Measurements from ENCODE around the gene NELL1.
A peak's percentile ranks its signal among the peaks of the same experiment; 100 is the strongest.

The NELL1 gene

GRCh38 chr11:20634044-20634443 is 35.3 kb upstream of the NELL1 start:
- Histone ChIP-seq H3K9me2 (replicated peaks; ENCODE audit: low read depth, low read length) (no peaks in the 10 kb centered on the region), H3K4me2 (ENCODE audit: low read depth, low read length, poor library complexity, severe bottlenecking) (no peak overlapping the region), H3K36me3 (ENCODE audit: insufficient read depth, low read length) (no peaks in the 10 kb centered on the region), H3K4me3 (ENCODE audit: low read length, poor library complexity, severe bottlenecking) (no peak overlapping the region), H3K4me1 (ENCODE audit: insufficient read depth, low read length, poor library complexity, severe bottlenecking) (no peaks in the 10 kb centered on the region), H3K79me2 (ENCODE audit: insufficient read depth, low read length) (no peaks in the 10 kb centered on the region), H3F3A (ENCODE audit: low read depth) (no peaks in the 10 kb centered on the region), H4K20me1 (ENCODE audit: insufficient read depth, low read length, poor library complexity, severe bottlenecking) (no peaks in the 10 kb centered on the region), H3K9ac (ENCODE audit: low read depth, low read length, poor library complexity, severe bottlenecking) (no peak overlapping the region), H3K27me3 (ENCODE audit: insufficient read depth, low read length, poor library complexity, severe bottlenecking) (no peaks in the 10 kb centered on the region), H3K9me3 (ENCODE audit: insufficient read depth, low read depth, low read length) (no peaks in the 10 kb centered on the region), H2AFZ (ENCODE audit: low read length) (no peak overlapping the region)
- TF ChIP-seq EZH2phosphoT487 (IDR thresholded peaks at IDR 0.05; ENCODE audit: borderline replicate concordance) = no peak
- TF ChIP-seq, protein P1, sequence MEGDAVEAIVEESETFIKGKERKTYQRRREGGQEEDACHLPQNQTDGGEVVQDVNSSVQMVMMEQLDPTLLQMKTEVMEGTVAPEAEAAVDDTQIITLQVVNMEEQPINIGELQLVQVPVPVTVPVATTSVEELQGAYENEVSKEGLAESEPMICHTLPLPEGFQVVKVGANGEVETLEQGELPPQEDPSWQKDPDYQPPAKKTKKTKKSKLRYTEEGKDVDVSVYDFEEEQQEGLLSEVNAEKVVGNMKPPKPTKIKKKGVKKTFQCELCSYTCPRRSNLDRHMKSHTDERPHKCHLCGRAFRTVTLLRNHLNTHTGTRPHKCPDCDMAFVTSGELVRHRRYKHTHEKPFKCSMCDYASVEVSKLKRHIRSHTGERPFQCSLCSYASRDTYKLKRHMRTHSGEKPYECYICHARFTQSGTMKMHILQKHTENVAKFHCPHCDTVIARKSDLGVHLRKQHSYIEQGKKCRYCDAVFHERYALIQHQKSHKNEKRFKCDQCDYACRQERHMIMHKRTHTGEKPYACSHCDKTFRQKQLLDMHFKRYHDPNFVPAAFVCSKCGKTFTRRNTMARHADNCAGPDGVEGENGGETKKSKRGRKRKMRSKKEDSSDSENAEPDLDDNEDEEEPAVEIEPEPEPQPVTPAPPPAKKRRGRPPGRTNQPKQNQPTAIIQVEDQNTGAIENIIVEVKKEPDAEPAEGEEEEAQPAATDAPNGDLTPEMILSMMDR (conservative IDR thresholded peaks at IDR 0.05; ENCODE audit: low read length) = 0 out of 2 replicates have a peak, but pooled peaks have one; percentile 8

DNA sequence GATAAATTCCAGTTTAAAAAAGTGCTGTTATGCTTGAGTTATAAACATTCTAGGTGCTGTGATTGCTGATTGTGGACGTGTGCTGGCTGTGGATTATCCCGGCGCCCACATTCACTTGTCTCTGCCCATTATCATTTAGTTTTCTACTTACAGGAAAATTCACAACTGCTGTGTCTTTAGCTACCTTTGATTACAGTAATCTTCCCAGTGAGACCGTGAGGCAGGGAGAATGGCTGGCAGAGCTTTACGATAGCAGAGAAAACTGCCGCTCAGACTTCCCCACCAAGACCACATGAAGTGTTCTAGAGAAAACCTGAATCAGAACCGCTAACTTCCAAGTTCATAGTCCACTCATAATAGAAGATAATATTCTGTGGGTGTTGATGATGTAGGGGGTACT is 34.6 kb upstream of the NELL1 start:
- Histone ChIP-seq H3K4me1 (ENCODE audit: insufficient read depth, low read length, poor library complexity, severe bottlenecking) (no peaks in the 10 kb centered on the region), H3K4me2 (ENCODE audit: low read depth, low read length, poor library complexity, severe bottlenecking) (no peak overlapping the region), H3K9me2 (replicated peaks; ENCODE audit: low read depth, low read length) (no peaks in the 10 kb centered on the region), H3K36me3 (ENCODE audit: insufficient read depth, low read length) (no peaks in the 10 kb centered on the region), H3K9me3 (ENCODE audit: insufficient read depth, low read depth, low read length) (no peaks in the 10 kb centered on the region), H3K9ac (ENCODE audit: low read depth, low read length, poor library complexity, severe bottlenecking) (no peak overlapping the region), H3F3A (ENCODE audit: low read depth) (no peaks in the 10 kb centered on the region), H2AFZ (ENCODE audit: low read length) (no peak overlapping the region), H3K4me3 (ENCODE audit: low read length, poor library complexity, severe bottlenecking) (no peak overlapping the region), H3K27me3 (ENCODE audit: insufficient read depth, low read length, poor library complexity, severe bottlenecking) (no peaks in the 10 kb centered on the region), H4K20me1 (ENCODE audit: insufficient read depth, low read length, poor library complexity, severe bottlenecking) (no peaks in the 10 kb centered on the region), H3K79me2 (ENCODE audit: insufficient read depth, low read length) (no peaks in the 10 kb centered on the region)
- TF ChIP-seq EZH2phosphoT487 (IDR thresholded peaks at IDR 0.05; ENCODE audit: borderline replicate concordance) = no peak
- TF ChIP-seq, protein P1 (conservative IDR thresholded peaks at IDR 0.05; ENCODE audit: low read length) = no peak

GRCh38 chr11:20638074-20638473 is 31.3 kb upstream of the NELL1 start:
- no peaks in the 10 kb centered on the region for H3K9me2 ChIP-seq (replicated peaks; ENCODE audit: low read depth, low read length)
- H3K4me2 ChIP-seq (ENCODE audit: low read depth, low read length, poor library complexity, severe bottlenecking) = no peak overlapping the region
- H3K79me2 ChIP-seq (ENCODE audit: insufficient read depth, low read length) = no peaks in the 10 kb centered on the region
- H3K27me3 ChIP-seq (ENCODE audit: insufficient read depth, low read length, poor library complexity, severe bottlenecking) = no peaks in the 10 kb centered on the region
- no peaks in the 10 kb centered on the region for H3K4me1 ChIP-seq (ENCODE audit: insufficient read depth, low read length, poor library complexity, severe bottlenecking)
- H3K4me3 ChIP-seq (ENCODE audit: low read length, poor library complexity, severe bottlenecking) = no peak overlapping the region
- H4K20me1 ChIP-seq (ENCODE audit: insufficient read depth, low read length, poor library complexity, severe bottlenecking) = no peaks in the 10 kb centered on the region
- TF ChIP-seq, protein P1 (conservative IDR thresholded peaks at IDR 0.05; ENCODE audit: low read length) = no peak
- TF ChIP-seq EZH2phosphoT487 (IDR thresholded peaks at IDR 0.05; ENCODE audit: borderline replicate concordance) = no peak
- H3K9me3 ChIP-seq (ENCODE audit: insufficient read depth, low read depth, low read length) = no peaks in the 10 kb centered on the region
- H3K9ac ChIP-seq (ENCODE audit: low read depth, low read length, poor library complexity, severe bottlenecking) = no peak overlapping the region
- H2AFZ ChIP-seq (ENCODE audit: low read length) = no peak overlapping the region
- no peaks in the 10 kb centered on the region for H3K36me3 ChIP-seq (ENCODE audit: insufficient read depth, low read length)
- no peaks in the 10 kb centered on the region for H3F3A ChIP-seq (ENCODE audit: low read depth)
